H9 (cell line): ENCODE measurements around the gene NOLC1. TPM values are rescaled to one million over a fixed set of nuclear protein-coding genes. Genes with fewer than 3 reads are reported as not detected.

Experiments used
- DNase-seq: peaks from one replicate; pipeline ENCODE4 v3.0.0-alpha.2; 2017
- H2AFZ ChIP-seq: one replicate; pipeline ENCODE4 v1.6.1; 2013; ENCODE audit warnings: mild to moderate bottlenecking, low read length, control low read depth, moderate library complexity
- H2AK5ac ChIP-seq: 2 replicates; pipeline ENCODE4 v1.6.1; 2013; ENCODE audit warnings: low read length, control low read depth, mixed read lengths; ENCODE audit not compliant: insufficient read length
- H2BK120ac ChIP-seq: one replicate; pipeline ENCODE4 v1.6.1; 2013; ENCODE audit warnings: low read depth, mild to moderate bottlenecking, low read length, control low read depth, inconsistent platforms; ENCODE audit not compliant: poor library complexity, severe bottlenecking
- H2BK12ac ChIP-seq: 2 replicates; pipeline ENCODE4 v1.6.1; 2013; ENCODE audit warnings: low read length, control low read depth, mixed read lengths, low read depth; ENCODE audit not compliant: insufficient read length
- H2BK15ac ChIP-seq: 2 replicates; pipeline ENCODE4 v1.6.1; 2013; ENCODE audit warnings: low read depth, low read length, control low read depth
- H2BK20ac ChIP-seq: one replicate; pipeline ENCODE4 v1.6.1; 2013; ENCODE audit warnings: low read depth, mild to moderate bottlenecking, low read length, control low read depth, inconsistent platforms; ENCODE audit not compliant: poor library complexity, severe bottlenecking
- H2BK5ac ChIP-seq: 2 replicates; pipeline ENCODE4 v1.6.1; 2013; ENCODE audit warnings: low read length, control low read depth, mixed read lengths; ENCODE audit not compliant: insufficient read length
- H3K14ac ChIP-seq: 2 replicates; pipeline ENCODE4 v1.6.1; 2013; ENCODE audit warnings: low read length, control low read depth; ENCODE audit not compliant: insufficient read depth
- H3K18ac ChIP-seq: 2 replicates; pipeline ENCODE4 v1.6.1; 2013; ENCODE audit warnings: low read depth, mild to moderate bottlenecking, mixed read lengths, low read length, control low read depth; ENCODE audit not compliant: insufficient read length
- H3K23ac ChIP-seq: 2 replicates; pipeline ENCODE4 v1.6.1; 2013; ENCODE audit warnings: low read length, control low read depth, mixed read lengths, low read depth; ENCODE audit not compliant: insufficient read length
- H3K23me2 ChIP-seq: 2 replicates; pipeline ENCODE4 v1.6.1; 2013; ENCODE audit warnings: low read depth, mild to moderate bottlenecking, mixed read lengths, low read length, control low read depth; ENCODE audit not compliant: insufficient read length, poor library complexity, severe bottlenecking
- H3K27ac ChIP-seq: 2 replicates; pipeline ENCODE4 v1.5.1; 2013; ENCODE audit warnings: low read length, control low read depth, mixed read lengths, low read depth; ENCODE audit not compliant: insufficient read length
- H3K27me3 ChIP-seq: 2 replicates; pipeline ENCODE4 v1.6.1; 2013; ENCODE audit warnings: low read length, control low read depth, inconsistent platforms; ENCODE audit not compliant: insufficient read depth
- H3K4ac ChIP-seq: 2 replicates; pipeline ENCODE4 v1.6.1; 2013; ENCODE audit warnings: low read depth, mild to moderate bottlenecking, control low read depth, inconsistent platforms, low read length, moderate library complexity
- H3K4me1 ChIP-seq: 2 replicates; pipeline ENCODE4 v1.6.1; 2013; ENCODE audit warnings: low read length, control low read depth, inconsistent platforms; ENCODE audit not compliant: insufficient read depth
- H3K4me2 ChIP-seq: 2 replicates; pipeline ENCODE4 v1.6.1; 2013; ENCODE audit warnings: low read length, control low read depth, mixed read lengths; ENCODE audit not compliant: insufficient read length, insufficient read depth
- H3K56ac ChIP-seq: 2 replicates; pipeline ENCODE4 v1.6.1; 2013; ENCODE audit warnings: low read depth, mild to moderate bottlenecking, mixed read lengths, low read length, control low read depth; ENCODE audit not compliant: insufficient read length
- H3K79me1 ChIP-seq: 2 replicates; pipeline ENCODE4 v1.6.1; 2013; ENCODE audit warnings: low read depth, mild to moderate bottlenecking, moderate library complexity, low read length, control low read depth, inconsistent platforms; ENCODE audit not compliant: insufficient read depth, poor library complexity, severe bottlenecking
- H3K79me2 ChIP-seq: 2 replicates; pipeline ENCODE4 v1.6.1; 2013; ENCODE audit warnings: low read length, control low read depth, inconsistent platforms; ENCODE audit not compliant: insufficient read depth
- H3K9ac ChIP-seq: 2 replicates; pipeline ENCODE4 v1.6.1; 2013; ENCODE audit warnings: low read length, control low read depth, mixed read lengths; ENCODE audit not compliant: insufficient read length; ENCODE audit errors: extremely low read depth
- H3K9me3 ChIP-seq: one replicate; pipeline ENCODE4 v1.6.1; 2013; ENCODE audit warnings: low read depth, low read length, inconsistent platforms; ENCODE audit not compliant: control insufficient read depth
- H3T11ph ChIP-seq: one replicate; pipeline ENCODE4 v1.6.1; 2013; ENCODE audit warnings: mild to moderate bottlenecking, low read length, control low read depth, inconsistent platforms
- H4K20me1 ChIP-seq: one replicate; pipeline ENCODE4 v1.6.1; 2013; ENCODE audit not compliant: control insufficient read depth, insufficient read length, insufficient read depth
- H4K5ac ChIP-seq: 2 replicates; pipeline ENCODE4 v1.6.1; 2013; ENCODE audit warnings: low read depth, mild to moderate bottlenecking, mixed read lengths, low read length, control low read depth; ENCODE audit not compliant: insufficient read length
- H4K8ac ChIP-seq: replicated peaks from 2 replicates; pipeline ENCODE4 v1.6.1; 2013; ENCODE audit warnings: low read length, control low read depth, mixed read lengths, low read depth; ENCODE audit not compliant: insufficient read length
- H4K91ac ChIP-seq: 2 replicates; pipeline ENCODE4 v1.6.1; 2013; ENCODE audit warnings: low read depth, mild to moderate bottlenecking, moderate library complexity, mixed read lengths, low read length, control low read depth; ENCODE audit not compliant: insufficient read length
- H3K27ac Mint-ChIP-seq, 3 experiments: 2 replicates in 2 of 3; 3 replicates in 1 of 3; pipeline ENCODE4 v1.8.0; 2020 to 2021; ENCODE audit warnings: mixed read lengths in 3 of 3, mild to moderate bottlenecking in 1 of 3, moderate library complexity in 1 of 3
- H3K27me3 Mint-ChIP-seq: 2 replicates; pipeline ENCODE4 v1.8.0; 2021; ENCODE audit warnings: low read depth, mild to moderate bottlenecking, moderate library complexity, mixed read lengths
- H3K36me3 Mint-ChIP-seq, 3 experiments: 2 replicates in 2 of 3; 3 replicates in 1 of 3; pipeline ENCODE4 v1.8.0; 2020 to 2021; ENCODE audit warnings: low read depth in 3 of 3, mixed read lengths in 3 of 3; ENCODE audit not compliant: insufficient read depth in 1 of 3
- H3K4me1 Mint-ChIP-seq, 2 experiments: 2 replicates each; pipeline ENCODE4 v1.8.0; 2020; ENCODE audit warnings: mixed read lengths in 2 of 2
- H3K4me3 Mint-ChIP-seq, 2 experiments: 2 replicates in 1 of 2; 3 replicates in 1 of 2; pipeline ENCODE4 v1.8.0; 2020 to 2021; ENCODE audit warnings: mild to moderate bottlenecking in 2 of 2, mixed read lengths in 2 of 2, moderate library complexity in 1 of 2
- H3K9me3 Mint-ChIP-seq, 2 experiments: 2 replicates in 1 of 2; 3 replicates in 1 of 2; pipeline ENCODE4 v1.8.0; 2020; ENCODE audit warnings: mild to moderate bottlenecking in 2 of 2, mixed read lengths in 2 of 2, moderate library complexity in 1 of 2
- WGBS: extraction: QIAGEN DNeasy Blood & Tissue Kit; methylation state at CpG from one replicate; pipeline ENCODE4 v1.1.7; 2013; ENCODE audit warnings: missing lambda C conversion rate, low lambda C conversion rate, mixed read lengths; ENCODE audit not compliant: insufficient read length; ENCODE audit errors: extremely low coverage; 5-methylcytosine and 5-hydroxymethylcytosine counted together
- total RNA-seq: library from RNA; stranded (reverse); gene quantifications from 2 replicates; pipeline ENCODE4 v1.2.1, GENCODE V29; 2021
- TF ChIP-seq, protein P1 (sequence below): fragments of 200-600 bp; sonication (generic); conservative IDR thresholded peaks from 3 replicates; pipeline ENCODE4 v1.8.0; 2021; ENCODE audit warnings: antibody characterized with exemption, mild to moderate bottlenecking

The NOLC1 gene
- total RNA-seq, 1 experiment from 2014 or later = 171 TPM

DNA sequence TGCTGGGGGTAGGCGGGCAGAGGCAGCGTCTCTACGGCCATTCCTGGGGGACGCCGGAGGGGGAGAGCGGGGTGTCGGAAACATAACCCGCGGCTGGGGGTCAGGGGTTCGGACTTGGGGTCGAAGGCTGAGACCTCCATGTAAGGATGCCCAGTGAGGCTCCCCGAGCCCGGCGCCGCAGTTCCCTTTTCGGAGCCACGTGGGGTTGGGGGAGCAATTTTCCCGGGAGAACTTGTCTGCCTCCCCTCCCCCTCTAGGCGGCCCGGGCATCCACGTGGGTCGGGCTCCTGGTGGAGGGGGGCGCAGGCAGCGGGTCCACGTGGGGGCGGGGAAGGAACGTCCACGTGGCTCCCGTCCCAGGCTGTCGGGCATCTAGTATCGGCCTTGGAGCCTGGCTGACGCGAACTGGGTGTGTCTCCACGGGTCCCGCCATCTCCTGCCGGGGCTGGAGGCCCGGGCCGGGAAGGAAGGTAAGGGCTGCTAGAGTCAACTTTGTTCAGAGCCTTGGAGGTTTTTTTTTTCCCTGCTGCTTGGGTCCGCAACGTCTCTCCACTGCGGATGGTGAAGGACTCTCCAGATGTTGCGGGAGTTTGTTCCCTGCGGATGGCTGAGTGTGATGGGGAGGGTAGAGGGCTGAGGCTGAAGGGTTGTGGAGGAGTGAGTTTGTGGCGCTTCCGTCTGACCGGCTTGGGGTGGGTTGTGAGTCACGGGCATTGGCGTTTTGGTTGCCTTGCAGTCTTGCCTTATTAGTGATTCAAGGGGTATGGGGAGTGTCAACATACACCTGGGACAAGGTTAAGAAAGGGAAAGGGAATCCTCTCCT is 18.6 kb upstream of the NOLC1 start:
- Histone ChIP-seq H3K23me2 (peaks cover 11% of the 10 kb centered on the region), H3K18ac (peak overlapping the region; percentile 86), H3K79me2 (peaks cover 48% of the 10 kb centered on the region), H4K8ac (no peak overlapping the region), H3K27ac (no peak overlapping the region), H3K79me1 (peaks cover 14% of the 10 kb centered on the region), H3K9ac (peak overlapping the region; percentile 91), H2BK20ac (no peak overlapping the region), H2BK5ac (no peak overlapping the region), H2AK5ac (no peak overlapping the region), H2AFZ (no peak overlapping the region), H3K9me3 (no peaks in the 10 kb centered on the region), H4K20me1 (no peaks in the 10 kb centered on the region), H3K56ac (no peak overlapping the region), H3K4me2 (peak overlapping the region; percentile 100), H3K4me1 (no peaks in the 10 kb centered on the region; the same call in 1 of the 2 replicates), H3K27me3 (no peaks in the 10 kb centered on the region), H4K5ac (no peak overlapping the region), H3K4ac (0 out of 2 replicates have a peak overlapping the region, but pooled peaks have one; percentile 64), H2BK12ac (no peak overlapping the region), H2BK120ac (no peak overlapping the region), H4K91ac (no peak overlapping the region), H2BK15ac (no peak overlapping the region), H3K14ac (peak overlapping the region; percentile 83), H3K23ac (no peak overlapping the region), H3T11ph (no peak overlapping the region)
- peaks cover 2% of the 10 kb centered on the region; the same call in 1 of the 2 replicates for H3K27me3 Mint-ChIP-seq
- no peak for DNase-seq
- peaks cover 23 to 27% of the 10 kb centered on the region in 2 experiments for H3K4me1 Mint-ChIP-seq
- no peaks in the 10 kb centered on the region; a peak in 1 of 5 replicates for H3K9me3 Mint-ChIP-seq
- no CpG with 5 or more reads among the region's 48 CpGs for WGBS
- peak overlapping the region; percentile 95 to 99 (median 99); a peak in 6 of 7 replicates for H3K27ac Mint-ChIP-seq
- H3K36me3 Mint-ChIP-seq = peaks cover 25 to 38% (median 29%) of the 10 kb centered on the region in 3 experiments
- TF ChIP-seq, protein P1, sequence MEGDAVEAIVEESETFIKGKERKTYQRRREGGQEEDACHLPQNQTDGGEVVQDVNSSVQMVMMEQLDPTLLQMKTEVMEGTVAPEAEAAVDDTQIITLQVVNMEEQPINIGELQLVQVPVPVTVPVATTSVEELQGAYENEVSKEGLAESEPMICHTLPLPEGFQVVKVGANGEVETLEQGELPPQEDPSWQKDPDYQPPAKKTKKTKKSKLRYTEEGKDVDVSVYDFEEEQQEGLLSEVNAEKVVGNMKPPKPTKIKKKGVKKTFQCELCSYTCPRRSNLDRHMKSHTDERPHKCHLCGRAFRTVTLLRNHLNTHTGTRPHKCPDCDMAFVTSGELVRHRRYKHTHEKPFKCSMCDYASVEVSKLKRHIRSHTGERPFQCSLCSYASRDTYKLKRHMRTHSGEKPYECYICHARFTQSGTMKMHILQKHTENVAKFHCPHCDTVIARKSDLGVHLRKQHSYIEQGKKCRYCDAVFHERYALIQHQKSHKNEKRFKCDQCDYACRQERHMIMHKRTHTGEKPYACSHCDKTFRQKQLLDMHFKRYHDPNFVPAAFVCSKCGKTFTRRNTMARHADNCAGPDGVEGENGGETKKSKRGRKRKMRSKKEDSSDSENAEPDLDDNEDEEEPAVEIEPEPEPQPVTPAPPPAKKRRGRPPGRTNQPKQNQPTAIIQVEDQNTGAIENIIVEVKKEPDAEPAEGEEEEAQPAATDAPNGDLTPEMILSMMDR = no peak
- H3K4me3 Mint-ChIP-seq = peak overlapping the region; percentile 97 to 98
